ENCODE measurements around the gene HGFAC.

GRCh38 chr4:3491681-3492405 lies 50.1 kb downstream of the HGFAC start:
- TF ChIP-seq, protein P1, sequence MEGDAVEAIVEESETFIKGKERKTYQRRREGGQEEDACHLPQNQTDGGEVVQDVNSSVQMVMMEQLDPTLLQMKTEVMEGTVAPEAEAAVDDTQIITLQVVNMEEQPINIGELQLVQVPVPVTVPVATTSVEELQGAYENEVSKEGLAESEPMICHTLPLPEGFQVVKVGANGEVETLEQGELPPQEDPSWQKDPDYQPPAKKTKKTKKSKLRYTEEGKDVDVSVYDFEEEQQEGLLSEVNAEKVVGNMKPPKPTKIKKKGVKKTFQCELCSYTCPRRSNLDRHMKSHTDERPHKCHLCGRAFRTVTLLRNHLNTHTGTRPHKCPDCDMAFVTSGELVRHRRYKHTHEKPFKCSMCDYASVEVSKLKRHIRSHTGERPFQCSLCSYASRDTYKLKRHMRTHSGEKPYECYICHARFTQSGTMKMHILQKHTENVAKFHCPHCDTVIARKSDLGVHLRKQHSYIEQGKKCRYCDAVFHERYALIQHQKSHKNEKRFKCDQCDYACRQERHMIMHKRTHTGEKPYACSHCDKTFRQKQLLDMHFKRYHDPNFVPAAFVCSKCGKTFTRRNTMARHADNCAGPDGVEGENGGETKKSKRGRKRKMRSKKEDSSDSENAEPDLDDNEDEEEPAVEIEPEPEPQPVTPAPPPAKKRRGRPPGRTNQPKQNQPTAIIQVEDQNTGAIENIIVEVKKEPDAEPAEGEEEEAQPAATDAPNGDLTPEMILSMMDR (IDR thresholded peaks at IDR 0.05): no peak
- TF ChIP-seq POLR2A (IDR thresholded peaks at IDR 0.05): no peak
